ENCODE measurements around the gene NRXN3.

DNA sequence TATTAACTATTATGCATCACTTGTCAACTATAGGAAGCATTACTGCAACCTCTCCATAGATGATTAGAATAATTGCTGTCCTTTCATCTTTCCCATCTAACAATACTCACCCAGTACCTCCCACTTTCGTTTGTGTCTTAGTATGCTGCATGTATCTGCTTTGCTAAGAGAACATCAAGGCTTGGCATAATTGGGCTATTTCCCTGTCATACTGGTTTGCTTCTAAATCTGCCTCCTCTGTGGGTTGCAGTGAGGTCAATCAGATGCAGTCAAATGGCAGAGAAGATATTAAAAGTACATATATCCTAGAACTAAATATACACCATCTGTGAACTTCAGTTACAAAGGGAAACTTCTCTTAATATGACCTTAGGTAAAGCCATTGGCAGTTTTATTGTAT lies 1330.3 kb downstream of the NRXN3 start:
- TF ChIP-seq, protein P1, sequence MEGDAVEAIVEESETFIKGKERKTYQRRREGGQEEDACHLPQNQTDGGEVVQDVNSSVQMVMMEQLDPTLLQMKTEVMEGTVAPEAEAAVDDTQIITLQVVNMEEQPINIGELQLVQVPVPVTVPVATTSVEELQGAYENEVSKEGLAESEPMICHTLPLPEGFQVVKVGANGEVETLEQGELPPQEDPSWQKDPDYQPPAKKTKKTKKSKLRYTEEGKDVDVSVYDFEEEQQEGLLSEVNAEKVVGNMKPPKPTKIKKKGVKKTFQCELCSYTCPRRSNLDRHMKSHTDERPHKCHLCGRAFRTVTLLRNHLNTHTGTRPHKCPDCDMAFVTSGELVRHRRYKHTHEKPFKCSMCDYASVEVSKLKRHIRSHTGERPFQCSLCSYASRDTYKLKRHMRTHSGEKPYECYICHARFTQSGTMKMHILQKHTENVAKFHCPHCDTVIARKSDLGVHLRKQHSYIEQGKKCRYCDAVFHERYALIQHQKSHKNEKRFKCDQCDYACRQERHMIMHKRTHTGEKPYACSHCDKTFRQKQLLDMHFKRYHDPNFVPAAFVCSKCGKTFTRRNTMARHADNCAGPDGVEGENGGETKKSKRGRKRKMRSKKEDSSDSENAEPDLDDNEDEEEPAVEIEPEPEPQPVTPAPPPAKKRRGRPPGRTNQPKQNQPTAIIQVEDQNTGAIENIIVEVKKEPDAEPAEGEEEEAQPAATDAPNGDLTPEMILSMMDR (conservative IDR thresholded peaks at IDR 0.05; ENCODE audit: low read depth, low read length) = no peak
- no peak for TF ChIP-seq EZH2 (IDR thresholded peaks at IDR 0.05; ENCODE audit: low read length, unreplicated experiment)
